CD4-positive, alpha-beta T cell treated with Interleukin-2 at 100 ng/mL for 4 hours (primary cell): ENCODE results near the gene NID2.

Experiments
- DNase-seq: peaks from one replicate; pipeline ENCODE4 v3.0.0-alpha.2; 2020; ENCODE audit warnings: low spot score

NID2 gene

DNA sequence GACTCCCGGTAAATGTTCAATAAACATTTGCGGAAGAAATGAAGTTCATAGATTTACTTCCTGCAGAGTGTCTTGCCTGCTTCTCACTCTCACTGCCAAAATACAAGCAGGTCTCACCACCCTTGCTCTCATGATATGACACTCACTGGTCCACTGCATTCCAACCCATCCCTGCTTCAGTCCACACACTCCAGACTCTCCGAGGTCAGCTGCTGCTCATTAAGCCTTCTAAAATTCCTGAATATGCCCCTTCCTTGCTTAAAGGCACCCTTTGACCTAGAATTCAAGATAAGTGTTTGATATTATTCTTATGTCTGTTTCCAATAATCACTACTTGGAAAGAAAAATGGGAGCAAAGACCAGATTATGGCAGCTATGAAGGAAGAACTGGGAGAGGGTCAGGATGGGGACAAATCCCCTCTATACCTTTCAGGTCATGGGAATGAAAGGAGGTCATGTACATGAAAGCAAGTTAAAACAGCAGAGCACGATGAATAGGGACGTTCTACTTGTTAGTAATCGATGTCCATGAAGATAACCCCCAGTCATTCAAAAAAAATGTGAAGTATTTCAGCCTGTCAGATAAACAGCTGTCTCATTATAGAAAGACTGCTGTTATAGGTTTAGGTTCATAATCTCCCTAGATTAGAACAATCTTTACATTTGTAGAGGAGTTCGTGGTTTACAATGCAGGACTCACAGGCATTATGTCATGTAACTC, 10.5 kb upstream of the NID2 start:
- DNase-seq = no peak

DNA sequence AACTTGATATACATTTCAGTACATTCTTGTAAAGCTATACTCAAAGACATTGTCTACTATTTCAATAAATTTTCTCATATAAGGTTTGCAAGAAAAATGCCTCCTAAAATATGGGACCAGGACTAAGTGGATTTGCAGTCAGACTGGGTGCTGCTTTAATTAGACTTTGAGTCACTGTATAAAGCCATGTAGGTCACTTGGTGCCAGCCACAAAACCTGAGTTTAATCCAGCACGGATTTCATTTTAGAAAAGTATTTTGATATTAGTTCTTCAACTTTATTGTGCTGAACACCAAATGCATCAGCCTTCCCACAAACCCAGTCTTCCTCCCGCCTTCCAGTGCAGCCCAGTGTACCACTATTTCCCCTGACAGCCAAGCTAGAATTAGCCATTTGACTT, 9.9 kb upstream of the NID2 start:
- DNase-seq = no peak

DNA sequence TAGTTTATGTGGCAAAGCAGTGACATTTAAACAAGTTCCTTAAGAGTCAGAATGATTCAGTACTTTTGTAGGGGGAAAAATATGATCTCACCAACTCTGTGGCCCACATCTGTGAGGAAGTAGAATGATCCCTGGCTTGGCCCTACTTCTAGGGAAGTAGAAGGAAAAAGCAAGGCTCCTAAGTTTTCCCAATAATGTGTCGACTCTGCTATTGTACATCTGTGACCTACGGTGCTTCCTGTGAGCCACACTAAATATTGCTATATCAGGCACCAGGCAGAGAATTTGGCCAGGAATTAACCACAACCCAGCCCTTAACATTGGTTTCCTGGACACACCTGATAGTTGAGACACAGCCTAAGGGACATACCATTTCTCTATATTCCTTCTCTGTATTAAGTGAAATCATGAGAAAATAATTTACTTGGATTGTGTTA, 9.3 kb upstream of the NID2 start:
- no peak for DNase-seq

DNA sequence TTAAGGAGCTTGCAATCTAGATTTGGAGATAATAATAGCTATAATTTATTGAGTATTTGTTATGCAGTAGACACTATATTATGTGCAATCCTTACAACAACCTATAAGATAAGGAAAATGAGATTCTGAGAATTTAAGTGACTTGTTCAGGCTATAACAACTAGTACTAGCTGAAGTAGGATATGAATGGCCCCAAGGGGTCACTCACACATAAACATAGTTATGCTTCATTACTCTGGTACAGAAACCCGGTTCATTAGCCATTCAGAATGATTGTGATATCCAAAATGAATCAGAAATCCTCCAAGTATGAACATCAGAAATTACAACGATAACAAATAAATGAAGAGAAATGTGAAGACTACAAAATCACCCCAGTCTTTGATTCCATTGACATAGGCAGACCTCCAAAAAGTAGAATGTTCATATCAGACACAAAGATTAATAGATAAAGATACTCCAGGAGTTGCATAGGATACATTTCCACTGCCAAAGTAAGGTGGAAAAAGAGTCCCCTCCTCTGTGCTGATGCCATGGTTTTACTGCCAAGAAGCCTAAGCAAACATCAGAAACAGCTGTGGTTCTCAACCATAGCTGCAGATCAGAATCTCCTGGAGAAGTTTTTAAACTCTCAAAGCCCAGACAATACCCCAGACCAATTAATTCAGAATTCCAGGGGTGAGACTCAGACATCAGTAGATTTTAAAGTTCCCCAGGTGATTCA, 8.6 kb upstream of the NID2 start:
- no peak for DNase-seq

DNA sequence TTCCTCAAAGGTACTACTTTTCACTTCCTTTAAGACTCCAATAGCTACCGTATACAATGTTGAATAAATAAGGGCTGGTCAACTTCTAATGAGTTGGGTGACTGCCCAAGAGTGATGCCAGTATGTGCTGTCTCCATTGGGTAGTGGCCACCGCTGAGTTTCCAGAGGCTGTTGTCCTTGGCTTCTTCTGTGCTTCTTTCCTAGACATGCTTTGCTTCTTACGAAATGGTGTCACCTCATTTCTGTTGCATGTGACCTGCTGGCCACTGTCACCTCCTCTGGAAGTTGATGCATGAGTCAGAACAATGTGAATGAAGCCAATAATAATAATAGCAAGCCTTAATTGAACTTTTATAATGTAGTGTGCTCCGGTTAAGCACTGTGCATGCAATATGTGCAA, 7.5 kb upstream of the NID2 start:
- no peak for DNase-seq

DNA sequence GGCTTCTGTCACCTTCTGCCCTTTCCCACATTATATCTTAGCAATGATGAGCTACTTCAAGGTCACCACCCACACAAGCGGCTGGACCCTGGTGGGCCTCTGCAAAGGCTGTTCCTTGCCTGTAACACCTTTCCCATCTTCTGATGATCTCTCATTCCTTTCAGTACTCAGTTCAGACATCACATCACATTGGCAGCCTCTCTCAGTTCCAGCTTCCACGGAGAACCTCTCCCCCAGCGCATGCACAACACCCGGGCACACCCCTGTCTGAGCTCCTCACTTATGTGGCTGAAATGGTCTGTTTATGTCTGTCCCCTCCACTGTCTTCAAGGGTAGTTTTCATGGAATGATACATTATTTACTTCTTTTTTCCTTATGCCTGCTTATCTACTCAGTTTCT, 6.5 kb upstream of the NID2 start:
- no peak for DNase-seq

DNA sequence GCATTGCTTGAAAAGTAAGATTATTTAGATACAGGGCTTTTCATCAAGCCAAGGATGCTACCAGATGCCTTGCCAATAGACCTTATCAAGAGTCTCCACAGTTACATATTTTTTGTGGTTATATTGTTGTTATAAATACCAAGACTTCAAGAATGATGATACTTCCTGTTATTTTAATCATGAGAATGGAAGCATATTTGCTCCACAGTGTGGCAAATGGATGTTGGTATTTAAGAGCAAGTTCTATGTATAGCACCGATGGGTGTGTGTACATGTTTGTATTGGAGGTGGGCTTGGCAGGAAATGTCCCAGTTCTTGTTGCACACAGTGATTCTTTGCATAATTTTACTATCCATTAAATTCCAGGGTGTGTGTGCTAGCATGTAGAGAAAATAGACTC, 4.4 kb upstream of the NID2 start:
- no peak for DNase-seq

DNA sequence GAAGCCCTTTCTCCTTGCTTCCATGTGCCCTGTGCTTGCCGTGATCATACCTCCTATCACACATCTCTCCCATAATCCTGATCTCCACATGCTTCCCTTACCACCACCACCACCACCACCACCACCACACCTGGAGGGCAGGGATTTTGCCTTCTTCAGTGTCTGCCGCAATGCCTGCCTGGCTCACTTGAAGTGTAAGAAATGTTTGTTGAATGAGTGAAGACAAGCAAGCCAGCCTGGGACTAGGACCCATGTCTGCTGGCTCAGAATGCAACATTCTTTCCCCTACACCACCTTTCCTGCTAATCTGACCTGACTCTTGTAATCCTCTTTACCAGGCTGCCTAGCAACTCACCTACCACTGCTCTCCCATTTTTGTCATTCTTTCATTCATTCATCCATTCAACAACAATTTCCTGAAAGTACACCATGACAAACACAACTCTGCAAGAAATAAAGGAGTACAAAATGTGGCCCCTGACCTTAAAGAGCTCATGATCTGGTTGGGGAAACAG, 3.5 kb upstream of the NID2 start:
- no peak for DNase-seq

DNA sequence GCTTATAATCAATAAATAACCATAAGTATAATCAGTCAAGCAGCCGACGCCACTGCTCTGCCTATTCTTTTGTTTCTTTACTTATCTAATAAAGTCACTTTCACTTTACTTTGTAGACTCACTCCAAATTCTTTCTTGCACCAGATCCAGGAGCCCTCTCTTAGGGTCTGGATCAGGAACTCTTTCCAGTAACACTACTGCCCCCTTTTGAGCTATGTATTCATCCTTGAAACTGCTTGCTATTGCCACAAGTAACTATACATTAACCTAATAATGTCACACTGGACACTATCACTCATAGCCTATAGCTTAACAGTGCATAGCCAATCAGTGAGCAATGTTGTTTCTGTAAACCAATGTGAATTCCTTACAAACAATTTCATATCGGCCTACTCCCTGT, 2.8 kb upstream of the NID2 start:
- DNase-seq = no peak

DNA sequence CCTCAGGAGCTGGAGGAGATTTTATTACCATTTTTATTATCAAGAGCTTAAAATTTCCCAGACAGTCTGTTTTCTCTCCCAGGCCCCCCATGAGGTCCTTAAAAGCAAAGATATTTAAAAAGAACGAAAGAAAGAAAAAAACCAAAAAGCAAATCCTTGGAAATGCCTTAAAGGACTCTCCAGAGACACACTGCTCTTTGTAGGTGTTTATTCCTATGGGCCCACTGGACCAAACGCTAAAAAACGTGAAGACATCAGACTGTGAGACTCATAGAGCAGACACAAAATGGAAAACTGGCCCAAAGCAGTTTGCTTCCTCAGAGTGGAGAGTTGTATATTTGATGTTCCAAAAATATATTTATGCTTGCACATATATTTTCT, 1.2 kb upstream of the NID2 start:
- DNase-seq = no peak

DNA sequence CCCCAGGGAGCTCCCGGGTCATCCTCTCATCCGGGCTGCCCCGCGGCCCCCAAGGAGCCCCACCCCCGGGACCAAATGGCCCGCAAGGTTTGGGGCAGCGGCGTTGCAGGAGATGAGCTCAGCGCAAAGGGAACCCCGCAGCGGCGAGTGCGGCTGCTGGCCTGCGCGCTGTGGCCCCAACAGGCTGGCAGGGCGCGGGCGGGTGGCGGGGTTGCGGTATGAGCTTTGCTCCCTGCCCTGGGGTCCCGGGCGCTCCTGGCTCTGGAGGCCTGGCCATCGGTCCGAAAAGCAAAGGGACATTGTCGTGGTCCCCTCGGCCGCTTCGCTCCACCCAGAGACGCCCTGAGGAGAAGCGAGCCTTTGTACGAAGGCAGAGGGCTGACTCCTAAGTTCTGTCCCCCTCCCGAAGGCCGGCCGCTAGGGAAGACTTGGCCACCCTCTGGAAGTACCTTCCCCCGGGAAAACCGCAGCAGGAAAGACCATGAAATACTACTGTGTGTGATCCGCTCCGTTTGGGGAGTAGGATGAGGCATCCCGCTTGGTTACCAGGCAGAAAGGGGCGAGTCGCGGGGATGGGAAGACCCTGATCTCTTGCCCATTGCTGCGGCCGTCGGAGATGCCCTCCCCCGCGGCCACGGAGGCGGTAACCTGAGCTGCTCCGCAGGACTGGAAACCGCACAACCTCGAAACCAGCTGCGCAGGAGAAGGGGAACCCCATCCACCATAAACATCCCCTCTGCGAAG, 620 bp upstream of the NID2 start:
- DNase-seq = no peak

DNA sequence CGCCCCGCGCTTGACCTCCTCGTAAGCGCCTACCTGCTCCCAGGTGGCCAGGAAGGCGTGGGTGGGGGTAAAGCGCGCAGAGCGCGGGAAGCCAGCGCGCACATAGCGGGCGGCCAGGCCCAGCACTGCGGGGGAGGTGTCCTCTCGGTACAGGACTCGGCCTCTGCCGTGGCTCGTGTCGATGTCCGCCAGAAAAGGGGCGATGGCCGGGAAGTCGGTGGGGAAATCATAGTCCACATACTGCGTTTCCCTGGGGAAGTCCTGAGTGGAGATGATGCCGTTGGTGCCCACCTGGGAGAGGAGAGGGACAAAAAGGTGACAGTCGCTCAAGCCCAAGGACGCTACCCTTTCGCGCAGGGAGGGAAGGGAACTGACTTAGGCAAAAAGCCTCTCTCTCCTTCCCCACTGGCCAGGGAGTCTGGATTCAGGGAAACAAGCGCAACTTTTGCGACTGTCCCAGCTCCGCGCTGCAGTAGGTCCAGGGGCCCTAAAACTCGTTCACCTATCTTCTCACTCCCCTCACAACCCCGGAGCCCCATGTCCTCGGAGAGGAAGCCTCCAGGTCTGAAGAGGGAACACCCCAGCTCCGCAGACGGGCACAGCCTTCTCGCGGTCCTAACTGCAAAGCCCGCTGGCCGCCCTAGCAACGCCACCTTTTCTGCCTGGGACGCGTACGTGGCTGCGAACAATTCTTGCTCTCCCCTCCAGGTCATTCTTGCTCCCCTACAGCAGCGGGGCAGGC, 815 bp downstream of the NID2 start:
- DNase-seq = no peak

DNA sequence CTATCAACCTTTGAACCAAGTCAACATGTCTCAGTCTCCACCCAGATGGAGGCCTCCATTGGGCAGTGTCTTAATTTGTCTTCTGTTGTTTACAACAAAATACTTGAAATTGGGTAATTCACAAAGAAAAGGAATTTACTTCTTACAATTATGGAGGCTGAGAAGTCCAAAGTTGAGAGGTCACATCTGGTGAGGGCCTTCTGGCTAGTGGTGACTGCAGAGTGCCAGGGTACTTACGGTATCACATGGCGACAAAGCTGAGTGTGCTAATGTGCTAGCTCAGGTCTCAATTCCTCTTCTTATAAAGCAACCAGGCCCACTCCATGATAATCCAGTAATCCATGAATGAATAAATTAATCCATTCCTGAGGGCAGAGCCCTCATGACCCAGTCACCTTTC, 4.7 kb downstream of the NID2 start:
- DNase-seq = no peak

DNA sequence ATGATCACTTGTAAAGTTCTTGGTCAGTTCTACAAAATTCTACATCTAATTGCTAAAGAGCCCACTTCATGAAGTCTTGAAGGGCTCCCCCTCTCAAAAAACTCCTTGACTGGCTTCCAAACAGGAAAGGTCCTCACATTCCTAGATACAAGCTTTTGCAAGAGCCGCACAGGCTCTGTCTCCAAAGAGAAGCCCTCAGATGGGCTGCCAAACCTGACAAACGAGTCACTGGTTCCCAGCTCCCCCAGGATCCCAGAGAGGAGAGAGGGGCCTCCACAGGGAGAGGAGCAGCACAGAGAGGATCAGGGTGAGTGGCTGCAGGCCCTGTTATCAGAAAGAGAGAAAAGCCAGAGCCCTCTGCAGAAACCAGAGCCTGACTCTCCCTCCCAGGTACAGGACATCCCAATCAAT, 5.8 kb downstream of the NID2 start:
- DNase-seq = no peak

DNA sequence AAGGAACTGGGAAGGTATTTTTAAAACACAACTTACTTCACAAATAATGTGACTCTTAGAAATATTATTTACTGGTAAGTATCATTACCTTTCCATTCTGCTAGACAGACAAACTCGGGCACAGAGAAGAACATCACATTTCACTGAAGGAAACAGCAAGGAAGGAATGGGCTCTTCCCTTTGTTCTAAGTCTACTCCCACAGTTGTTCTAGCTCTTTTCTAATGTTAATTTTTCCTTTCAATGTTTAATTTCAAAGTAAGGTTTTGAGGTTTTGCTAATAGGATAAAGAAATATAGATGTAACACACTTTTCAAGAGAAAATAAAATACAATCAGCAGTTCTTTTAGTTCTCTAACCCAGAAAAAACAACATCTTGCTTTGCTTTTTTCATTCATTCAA, 7.0 kb downstream of the NID2 start:
- DNase-seq = no peak

DNA sequence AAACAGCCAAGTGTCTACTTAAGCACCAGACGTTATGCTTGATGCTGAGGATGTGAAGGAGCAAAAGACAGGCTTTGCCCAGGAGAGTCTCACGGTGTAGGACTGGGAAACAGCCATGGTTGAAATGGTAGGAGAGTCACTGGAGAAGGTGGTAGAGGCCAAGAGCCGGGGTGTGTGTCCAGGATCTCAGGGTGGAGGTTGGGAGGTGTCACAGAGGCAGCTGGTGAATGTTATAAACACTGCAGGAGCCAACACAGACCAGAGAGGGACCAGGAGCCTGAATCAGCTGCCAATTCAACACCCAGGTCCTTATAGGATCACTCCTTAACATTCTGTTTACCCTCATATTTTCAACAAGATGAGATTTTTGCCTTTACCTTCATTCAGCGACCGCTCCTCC, 7.5 kb downstream of the NID2 start:
- no peak for DNase-seq

DNA sequence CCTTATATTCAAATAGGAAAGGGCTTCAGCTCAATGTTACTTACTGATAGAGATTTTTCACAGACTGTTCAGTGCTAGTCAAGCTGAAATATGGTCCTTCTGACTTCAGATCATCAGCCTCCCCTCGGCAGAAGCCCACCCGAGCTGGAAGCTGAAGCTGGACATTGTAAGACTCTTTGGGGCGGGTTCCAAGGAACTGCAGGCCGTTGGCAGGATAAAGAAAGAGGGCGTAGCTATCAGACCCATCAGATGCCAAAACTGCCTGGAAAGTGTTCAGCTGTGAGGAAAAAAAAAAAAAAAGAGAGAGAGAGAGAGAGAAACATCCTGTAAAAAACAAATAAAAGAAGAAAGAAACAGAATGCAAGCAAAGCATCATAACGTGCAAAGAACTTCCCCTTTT, 8.8 kb downstream of the NID2 start:
- no peak for DNase-seq

DNA sequence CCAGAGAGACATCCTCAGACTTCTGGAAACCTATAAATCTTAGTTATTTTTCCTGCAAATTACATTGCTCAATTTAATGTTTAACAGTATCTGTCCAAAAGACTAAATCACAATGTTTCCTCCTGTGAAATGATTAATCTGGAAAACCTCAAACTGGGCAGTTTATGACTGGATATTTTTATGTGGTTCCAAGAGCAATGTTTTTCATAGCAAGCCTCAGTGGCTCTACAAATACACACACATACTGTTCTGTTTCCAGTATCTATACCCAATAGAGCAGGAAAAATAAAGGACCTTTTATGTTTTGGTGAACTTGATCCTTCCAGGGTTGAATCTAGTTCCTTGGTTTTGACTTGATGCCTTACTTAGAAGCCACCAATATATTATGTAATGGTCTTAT, 9.2 kb downstream of the NID2 start:
- no peak for DNase-seq

DNA sequence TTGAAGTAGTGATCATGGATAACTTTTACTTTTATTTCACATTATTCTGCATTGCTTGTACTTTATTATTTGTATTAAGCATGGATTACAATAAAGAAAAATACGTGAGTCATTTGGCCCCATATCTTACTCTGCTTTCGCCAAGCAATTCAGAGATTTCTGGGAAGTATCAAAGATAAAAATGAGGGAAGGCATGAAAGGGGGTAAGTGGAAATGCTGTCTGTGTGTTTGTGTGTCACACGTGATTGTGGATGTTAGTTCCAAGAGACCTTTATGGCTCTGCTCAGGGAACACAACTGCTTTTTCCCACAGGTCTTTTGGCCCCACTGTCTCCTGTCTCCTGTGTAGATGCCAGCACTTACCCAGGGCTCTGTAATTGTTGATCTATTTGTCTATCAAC, 10.5 kb downstream of the NID2 start:
- DNase-seq = no peak

DNA sequence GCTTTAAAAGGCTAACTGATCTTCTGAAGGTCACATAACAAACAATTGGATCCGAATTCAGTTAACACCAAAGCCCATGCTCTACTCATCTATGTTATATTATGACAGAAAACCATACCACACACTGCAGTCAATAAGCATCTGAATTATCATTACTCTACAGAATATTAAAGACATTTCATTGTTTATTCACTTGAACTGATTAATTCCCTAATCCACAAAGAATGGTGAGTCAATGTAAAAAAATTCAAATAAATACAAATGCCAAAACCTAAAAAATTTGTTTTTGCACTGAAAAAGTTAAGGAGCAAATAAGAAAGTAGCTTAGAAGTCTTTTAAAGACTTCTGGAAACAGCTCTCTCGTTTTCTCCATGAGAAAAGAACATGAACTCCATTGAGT, 13.7 kb downstream of the NID2 start:
- DNase-seq = no peak

DNA sequence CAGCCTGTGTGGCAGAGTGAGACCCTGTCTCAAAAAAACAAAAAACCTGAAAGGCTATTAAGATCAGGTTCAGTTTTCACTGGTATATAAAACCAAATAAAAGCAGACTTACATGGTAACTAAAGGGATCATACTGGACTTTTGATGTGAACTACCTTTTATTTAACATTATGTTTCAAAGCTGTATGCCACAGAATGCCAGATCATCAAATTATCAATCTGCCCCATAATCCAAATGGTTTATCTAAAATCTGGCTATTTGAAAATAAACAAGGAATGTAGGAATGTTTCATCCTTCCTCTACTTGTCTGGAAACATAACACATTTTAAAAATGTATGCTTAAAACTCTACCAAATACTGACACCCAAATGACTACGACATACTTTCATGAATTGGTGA, 14.2 kb downstream of the NID2 start:
- no peak for DNase-seq

DNA sequence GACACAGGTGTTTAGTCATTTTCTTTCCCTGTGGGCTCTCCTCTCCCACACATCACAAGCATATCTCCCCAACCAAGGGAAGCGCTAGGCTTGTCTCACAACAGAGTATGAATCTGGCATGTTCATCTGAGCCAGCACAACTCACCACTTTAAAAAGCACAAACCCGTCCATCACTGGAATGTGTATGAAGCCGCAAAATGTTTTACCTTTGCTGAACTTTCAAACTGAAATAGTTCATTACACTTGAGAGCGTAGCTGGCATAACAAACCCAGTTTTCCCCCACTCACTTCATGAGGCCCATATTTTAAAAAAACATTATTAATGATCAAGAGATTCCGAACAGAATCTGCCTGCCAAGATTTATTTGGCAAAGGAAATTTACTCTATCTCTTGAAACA, 15.8 kb downstream of the NID2 start:
- no peak for DNase-seq
